NK-92 (cell line): ENCODE measurements around the gene CDH19.

Experiments used
- DNase-seq: peaks from one replicate; lab custom pipeline; 2025; ENCODE audit not compliant: unreplicated experiment; lab: John Stamatoyannopoulos, UW

The CDH19 gene, protein sequence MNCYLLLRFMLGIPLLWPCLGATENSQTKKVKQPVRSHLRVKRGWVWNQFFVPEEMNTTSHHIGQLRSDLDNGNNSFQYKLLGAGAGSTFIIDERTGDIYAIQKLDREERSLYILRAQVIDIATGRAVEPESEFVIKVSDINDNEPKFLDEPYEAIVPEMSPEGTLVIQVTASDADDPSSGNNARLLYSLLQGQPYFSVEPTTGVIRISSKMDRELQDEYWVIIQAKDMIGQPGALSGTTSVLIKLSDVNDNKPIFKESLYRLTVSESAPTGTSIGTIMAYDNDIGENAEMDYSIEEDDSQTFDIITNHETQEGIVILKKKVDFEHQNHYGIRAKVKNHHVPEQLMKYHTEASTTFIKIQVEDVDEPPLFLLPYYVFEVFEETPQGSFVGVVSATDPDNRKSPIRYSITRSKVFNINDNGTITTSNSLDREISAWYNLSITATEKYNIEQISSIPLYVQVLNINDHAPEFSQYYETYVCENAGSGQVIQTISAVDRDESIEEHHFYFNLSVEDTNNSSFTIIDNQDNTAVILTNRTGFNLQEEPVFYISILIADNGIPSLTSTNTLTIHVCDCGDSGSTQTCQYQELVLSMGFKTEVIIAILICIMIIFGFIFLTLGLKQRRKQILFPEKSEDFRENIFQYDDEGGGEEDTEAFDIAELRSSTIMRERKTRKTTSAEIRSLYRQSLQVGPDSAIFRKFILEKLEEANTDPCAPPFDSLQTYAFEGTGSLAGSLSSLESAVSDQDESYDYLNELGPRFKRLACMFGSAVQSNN

DNA sequence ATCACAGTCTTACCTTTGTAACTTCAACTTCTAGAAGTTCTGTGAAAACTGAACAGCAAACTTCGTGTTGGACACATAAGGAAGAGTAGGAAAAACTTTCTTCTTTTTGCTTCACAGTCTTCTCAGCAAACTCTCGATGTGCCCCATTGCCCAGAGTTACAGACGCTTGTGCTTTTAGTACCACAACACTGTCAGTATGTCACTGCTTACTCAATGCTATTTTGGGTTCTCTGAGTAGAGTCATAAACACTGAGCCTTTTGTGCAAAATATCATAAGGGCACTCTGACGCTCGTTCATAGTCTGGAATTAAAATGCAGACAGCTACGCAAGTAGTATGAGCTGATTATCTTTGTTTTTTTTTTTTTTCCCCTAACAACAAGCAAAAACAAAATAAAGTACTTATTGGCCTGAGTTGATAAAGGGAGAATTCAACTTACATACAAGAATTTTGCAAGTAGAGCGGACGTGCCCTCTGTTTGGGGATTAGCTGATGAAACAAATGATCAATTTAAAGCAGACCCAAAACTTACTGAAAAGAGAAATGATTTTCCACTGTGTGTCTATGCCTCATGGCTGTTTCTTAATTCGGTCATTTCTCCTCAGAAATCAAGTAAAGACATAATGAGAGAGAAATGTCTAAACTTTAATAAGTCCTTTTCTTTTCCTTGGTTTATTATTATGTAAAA, at the start of gene CDH19:
Gene CDH19 (minus strand): TSS at position 150 of the 687 bp plus-strand sequence. CDS start 31,886 bp downstream, outside the sequence.
- no peak for DNase-seq

DNA sequence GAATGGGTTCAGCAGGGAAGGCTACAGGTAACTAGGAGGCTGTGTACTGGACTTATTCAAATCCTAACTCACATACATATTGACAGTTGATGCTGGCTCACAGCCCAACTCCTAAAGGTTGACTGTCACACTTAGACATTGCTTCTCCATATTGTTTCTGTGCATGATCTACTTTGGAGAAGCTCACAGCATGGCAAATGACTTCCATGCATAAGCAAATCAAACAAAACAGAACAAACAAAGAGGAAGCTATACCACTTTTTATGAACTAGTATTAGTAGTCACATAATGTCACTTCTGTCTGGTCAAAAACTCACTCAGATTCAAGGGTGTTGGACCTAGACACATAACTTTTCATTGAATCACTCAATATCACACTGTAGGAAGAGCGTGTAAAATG, 43.8 kb upstream of the CDH19 start:
- no peak for DNase-seq

DNA sequence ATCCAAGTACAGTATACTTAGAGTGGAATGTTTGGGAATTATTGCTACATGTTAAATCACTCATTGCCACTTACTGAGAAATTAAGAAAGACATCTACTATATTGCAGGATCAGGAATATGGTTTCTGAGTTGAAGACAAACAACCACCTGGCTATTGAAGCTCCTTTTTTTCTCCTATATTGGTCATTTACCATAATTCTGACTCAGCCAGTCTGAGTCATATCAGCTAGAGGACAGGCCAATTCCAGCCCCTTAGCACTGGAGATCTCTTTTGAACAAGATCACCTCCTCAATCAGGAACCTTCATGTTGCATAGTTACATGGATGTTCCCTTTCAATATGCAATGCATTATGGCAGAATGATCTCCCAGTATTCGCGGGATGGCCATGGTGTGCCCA, 42.7 kb upstream of the CDH19 start:
- DNase-seq: no peak

DNA sequence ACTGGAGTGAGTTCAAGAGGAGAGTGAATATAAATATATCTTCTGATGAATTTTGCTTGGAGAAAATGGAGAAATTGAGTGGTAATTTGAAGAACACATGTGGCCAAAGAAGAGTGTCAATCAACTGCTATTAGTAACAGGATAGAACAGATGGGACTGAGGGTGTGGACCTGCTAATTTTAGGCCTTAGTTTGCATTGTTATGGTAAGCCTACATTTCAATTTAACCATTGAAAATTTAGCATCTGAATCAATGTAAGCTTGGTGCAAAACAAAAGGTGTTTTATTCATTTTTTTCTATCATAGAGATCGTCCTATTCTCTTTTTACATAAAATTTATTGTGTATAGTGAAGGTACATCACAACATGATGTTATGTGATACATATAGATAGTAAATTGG, 42.1 kb upstream of the CDH19 start:
- DNase-seq: no peak

DNA sequence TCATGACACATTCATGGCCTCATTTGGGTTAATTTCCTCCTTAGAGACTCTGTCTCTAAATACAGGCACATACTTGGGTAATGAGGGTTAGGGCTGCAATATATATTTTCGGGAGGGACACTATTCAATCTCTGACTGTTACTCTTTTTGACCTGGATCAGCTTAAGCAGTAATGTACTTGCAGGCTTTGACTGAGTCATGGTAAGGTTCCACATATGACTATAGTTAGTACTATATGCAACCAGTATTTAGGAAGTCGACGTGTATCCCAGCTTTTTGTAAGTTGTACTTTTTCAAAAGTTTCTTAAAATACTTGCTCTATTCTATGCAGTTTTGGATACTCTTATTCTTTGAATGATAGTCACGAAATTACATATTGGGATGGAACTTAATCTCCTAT, 37.2 kb upstream of the CDH19 start:
- no peak for DNase-seq

DNA sequence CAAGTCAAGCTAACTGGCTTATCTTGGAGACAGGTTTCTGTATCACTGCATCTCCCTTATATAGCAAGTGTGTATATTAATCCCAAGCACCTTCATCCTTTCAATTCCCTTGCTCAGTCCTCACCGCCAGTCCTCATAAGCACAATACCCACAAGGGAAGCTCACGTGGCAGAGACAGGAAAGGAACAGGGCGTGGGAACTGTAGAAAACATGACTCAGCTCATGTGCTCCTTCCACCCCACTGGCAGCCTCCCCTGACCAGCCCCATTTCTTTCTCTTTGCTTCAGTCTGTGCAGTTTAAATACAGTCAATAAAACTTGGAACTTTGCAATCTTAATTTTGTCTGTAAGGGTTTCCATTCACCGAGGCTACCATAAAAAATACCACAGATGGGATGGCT, 36.5 kb upstream of the CDH19 start:
- no peak for DNase-seq

DNA sequence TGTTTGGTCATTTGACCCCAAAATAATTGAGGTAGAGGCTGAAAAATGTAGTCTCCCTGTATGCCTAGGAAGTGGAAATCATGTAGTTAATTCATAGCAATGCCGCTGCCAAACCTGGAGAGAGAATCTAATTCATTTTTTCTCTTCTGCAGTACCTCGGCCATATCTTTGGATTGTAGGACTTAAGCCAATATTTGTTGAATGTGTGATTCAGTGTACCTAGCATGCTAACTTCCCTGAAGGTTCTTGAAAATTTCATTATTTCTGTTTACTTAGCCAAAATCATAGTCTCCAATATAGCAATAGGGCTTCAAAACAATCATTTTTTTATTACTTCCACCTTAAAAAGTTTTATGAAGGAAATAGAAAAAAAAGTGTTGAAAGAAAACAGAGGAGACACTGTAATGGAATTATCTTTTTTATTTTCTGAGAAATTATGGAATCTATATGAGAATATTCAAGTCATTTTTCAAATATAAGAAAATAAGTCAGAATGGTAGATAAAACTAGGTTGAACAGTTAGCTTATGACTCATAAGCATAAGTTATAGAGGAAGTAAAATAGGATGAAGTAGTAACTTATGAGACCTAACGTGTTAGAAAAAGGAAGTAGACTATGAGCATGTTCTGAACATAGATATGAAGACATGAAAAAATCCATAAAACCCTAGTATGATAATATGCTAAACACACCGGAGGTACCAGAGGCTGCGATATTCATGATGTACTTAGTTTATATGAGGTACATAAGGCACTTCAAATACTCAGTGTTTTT, 35.2 kb upstream of the CDH19 start:
- DNase-seq: no peak

DNA sequence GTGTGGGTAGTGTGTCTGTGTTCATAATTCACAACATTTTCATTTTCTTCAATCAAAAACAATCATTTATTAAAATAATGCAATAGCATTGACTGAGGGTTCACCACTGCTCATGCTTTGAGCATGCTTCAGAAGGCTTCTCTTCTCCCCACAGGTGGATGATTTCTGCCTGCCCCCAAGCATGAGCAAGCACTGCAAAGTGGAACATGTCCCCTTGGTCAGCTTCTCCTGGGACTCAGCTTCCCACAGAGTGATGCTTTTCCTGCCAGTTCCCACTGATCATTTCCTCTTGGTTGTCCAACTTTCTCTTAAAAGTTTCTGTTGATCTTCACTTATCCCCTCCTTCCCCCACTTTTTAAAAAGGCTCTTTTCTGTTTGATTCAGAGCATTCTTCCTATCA, 31.5 kb upstream of the CDH19 start:
- DNase-seq: no peak

DNA sequence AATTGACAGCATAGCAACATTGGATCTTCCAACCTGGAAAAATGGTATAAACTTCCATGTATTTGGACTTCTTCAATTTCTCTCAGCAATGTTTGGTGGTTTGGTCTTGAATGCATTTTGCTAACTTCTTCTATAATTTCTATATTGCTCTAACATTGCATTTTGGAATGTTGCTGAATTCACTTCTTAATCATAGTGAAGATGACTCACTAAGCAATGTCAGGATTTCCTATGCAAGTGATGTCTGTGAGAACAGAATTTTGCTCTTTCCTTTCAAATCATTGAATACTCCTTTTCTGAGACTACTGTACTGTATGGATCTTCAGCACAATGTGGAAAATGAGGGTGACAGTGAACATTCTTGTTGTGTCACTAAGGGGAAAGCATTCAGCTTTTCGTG, 28.9 kb upstream of the CDH19 start:
- no peak for DNase-seq

DNA sequence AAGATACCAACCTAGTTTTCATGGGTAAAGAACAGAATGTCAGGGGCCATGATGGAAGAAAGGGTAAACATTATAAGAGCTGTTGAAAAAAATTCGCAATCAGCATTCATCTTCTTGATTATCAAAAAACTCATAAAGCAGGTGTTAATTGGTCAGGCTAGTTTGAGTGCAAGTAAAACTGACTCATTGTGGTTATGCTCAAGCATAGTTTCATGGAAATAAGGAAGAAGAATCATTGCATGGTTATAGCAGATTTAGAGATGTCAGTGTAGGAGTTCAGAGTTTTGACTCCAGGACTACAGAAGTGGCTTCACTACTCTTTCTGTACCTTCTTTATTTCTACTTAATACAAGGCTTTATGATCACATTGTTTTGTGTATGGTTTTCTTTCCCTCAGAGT, 26.9 kb upstream of the CDH19 start:
- no peak for DNase-seq

DNA sequence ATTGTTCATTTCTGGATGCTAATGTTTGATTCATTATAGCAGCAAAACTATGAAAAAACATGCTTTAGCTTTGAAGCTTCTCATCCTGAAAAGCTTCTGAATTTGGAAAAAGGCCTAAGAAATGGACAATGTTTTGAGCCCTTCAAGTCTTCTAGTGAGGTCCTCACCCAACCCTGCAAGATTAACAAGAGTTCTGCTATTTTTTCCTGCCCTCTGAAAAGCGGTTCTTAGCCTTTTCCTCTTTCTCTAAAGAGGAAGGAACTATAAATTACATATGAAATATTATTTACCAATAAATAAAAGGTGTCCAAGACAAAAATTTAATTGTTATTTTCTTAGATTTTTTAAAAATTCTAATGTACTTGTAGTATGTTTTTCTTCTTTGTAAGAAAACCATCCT, 19.9 kb upstream of the CDH19 start:
- DNase-seq: no peak

DNA sequence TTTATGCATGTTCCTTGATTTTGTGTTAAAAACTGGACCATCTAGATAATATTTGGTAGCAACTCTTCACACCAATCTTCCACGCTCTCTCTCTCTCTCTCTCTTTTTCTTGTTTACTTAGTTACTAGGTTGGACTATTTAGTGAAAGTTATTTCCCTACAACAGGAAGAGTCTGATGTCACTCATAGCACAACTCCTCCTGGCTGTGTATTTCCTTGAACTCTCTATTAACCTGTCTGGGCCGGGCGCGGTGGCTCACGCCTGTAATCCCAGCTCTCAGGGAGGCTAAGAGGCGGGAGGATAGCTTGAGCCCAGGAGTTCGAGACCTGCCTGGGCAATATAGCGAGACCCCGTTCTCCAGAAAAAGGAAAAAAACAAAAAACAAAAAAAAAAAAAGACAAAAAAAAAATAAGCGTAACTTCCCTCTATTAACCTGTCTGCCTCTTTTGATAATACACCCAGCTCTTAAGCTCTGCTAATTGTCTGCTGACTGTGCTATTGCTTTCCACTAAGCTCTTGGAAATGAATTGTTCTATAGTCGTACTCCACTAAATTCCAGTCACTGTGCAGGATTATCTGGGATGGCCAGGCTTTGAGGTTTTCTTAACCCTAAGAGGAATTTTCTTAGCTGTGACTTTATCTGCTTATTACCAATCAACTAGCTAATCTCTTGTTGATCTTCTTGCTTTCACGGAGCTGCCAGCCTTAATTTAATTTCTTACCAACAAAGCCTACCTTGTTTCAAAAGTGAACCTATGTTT, 18.1 kb upstream of the CDH19 start:
- no peak for DNase-seq

DNA sequence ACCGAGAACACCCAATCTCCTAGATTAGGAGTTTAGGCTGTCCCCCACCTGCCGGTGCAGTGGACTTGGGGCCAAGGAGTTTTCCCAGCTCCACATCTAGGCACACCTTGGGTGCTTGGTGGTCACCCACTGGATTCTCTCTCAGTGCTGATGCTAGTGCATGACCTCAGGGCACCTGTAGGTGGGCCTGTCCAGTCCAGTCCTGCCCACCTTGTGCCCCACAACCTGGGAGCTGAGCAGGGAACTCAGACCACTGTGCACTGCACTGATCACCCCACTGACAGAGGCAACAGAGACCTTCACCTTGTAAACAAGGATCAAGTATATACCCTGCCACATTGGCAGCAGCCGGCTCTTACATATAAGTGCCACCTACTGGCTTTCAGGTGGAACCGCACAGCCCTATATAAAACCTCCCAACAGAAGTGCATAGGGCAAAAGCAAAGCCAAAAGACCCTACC, 12.7 kb upstream of the CDH19 start:
- DNase-seq: no peak

DNA sequence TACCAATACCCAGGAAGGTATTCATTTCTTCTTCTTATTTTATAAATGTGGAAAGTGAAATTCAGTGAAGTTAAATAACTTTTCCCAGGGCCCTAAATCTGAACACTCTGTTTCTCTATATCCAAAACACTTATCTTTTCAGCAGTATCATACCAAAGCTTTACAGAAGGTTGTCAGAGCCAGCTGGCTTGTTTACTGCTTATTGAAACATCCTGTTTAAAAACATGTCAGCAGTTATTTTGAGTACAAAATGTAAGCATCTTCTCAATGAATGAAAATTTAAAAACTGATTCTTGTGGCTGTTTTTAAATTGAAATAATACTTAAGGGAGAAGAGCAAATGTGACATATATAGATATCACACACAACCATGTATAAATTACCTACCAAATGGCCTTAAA, 11.3 kb upstream of the CDH19 start:
- no peak for DNase-seq

DNA sequence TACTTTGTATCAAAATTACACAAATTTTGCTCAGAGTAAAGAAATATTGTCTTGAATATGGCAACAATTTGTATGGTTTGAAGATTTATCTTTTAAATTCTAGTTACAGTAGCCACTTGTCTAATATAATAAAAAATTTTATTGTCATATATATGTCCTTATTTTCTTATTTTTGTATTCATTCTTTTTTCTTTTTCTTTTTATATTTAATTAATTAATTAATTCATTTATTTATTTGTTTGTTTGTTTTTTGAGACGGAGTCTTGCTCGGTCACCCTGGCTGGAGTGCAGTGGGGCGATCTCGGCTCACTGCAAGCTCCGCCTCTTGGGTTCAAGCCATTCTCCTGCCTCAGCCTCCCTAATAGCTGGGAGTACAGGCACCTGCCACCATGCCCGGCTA, 3.7 kb upstream of the CDH19 start:
- DNase-seq: no peak

DNA sequence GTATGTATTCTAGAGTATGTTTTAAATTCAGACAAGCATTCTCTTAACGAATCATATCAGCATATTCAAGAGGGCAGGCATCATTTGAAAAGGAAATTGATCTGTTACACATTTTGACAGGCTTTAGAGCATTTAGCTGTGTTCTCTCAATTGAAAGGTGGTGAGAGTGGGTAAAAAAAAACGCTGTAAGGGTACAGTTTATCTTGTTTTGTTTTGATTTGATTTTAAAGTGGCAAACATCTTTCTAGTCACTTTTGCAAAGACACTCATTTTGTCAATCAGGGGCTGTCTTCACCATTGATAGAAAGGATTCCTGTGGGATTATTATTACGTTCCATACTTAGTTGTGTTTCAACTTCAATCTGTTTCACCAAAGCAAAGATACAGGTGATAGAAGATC, 2.2 kb downstream of the CDH19 start:
- DNase-seq: no peak

DNA sequence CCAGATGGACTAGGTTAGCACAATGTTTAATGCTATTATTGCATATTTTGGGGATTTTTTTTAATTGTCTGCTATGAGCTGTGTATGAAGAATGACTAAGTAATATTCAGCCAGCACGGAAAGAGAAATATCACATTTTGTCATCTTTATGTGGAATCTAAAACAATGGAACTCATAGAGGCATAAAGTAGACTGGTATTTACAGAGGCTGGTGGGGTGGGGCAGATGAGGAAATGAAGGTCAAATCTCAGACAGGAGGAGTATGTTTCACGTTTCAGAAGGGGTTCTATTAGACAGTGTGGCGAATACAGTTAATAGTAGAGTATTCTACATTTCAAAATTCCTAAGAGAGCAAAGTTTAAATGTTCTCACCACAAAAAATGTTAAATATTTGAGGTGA, 4.7 kb downstream of the CDH19 start:
- no peak for DNase-seq

DNA sequence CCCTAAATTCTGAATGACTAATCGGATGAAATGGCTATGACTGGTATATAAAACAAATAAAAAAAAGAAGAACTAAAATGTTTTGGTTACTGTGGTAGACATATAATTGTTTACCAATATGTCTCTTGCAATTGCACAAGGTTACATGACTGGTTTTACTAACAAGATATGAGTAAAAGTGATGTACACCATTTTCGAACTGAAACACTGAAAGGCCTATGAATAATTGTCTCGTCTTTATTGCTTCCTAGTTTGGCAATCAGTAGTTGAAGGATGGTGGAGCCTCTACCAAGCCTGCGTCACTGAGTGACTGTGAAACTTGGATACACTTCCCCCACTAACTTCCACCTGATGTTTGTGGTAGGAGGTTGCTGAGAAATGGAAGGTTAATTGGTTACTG, 16.5 kb downstream of the CDH19 start:
- no peak for DNase-seq

DNA sequence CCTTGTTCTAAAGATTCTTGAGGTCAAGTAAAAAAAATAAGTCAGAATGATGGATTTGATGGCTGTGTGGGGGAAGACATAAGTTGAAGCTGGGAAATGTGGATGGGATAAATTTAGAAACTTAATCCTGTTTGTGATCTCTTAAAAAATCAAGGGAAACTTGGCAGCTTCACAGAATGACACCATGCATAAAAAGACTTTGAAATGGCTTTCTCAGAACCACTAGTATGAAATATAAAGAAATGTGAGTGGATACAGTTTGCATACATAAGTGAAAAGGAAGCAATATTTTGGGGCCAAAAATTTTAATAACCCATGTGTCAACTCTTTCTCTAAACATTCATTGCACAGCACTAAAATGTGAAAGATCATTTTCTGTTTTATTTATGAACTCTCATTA, 21.7 kb downstream of the CDH19 start:
- DNase-seq: no peak

DNA sequence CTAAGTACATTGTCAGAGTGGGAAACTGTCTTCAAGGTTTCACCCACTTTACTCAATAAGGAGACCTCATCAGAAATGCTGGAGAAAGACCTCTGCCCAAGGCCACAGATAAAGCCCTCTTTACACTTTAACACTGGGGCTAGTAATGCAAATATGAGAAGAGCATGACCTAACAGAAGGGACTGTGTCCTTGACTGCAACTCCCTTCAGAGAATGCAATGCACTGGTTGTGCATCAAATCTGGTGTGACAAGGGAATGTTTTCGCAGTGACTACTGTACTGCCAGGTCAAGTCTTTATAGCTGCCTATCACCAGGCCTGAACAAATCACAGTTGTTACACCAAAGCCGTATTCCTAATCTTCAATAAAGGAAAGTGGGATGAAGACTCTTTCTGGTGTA, 28.6 kb downstream of the CDH19 start:
- no peak for DNase-seq
